GM06990 (cell line): ENCODE measurements around the gene ROPN1L.

Experiments used
- DNase-seq: peaks from one replicate; pipeline ENCODE4 v3.0.0-alpha.2; 2011; ENCODE audit not compliant: insufficient read length; ENCODE audit errors: extremely low read depth
- H3K27me3 ChIP-seq: replicated peaks from 2 replicates; pipeline ENCODE4 v1.6.0; 2011; ENCODE audit warnings: low read length; ENCODE audit not compliant: control insufficient read depth, insufficient read depth
- H3K36me3 ChIP-seq: 2 replicates; pipeline ENCODE4 v1.5.1; 2011; ENCODE audit warnings: low read length; ENCODE audit not compliant: control insufficient read depth, insufficient read depth
- H3K4me3 ChIP-seq: replicated peaks from 2 replicates; pipeline ENCODE4 v1.5.1; 2011; ENCODE audit warnings: low read depth, mild to moderate bottlenecking, control low read depth, low read length
- CTCF ChIP-seq: IDR thresholded peaks from 2 replicates; pipeline ENCODE4 v1.5.1; 2011; ENCODE audit warnings: low read length, control low read depth, mild to moderate bottlenecking, inconsistent platforms; ENCODE audit not compliant: insufficient read depth, poor library complexity, severe bottlenecking

The ROPN1L gene

GRCh38 chr5:10400831-10401230 is 40.8 kb upstream of the ROPN1L start:
- Histone ChIP-seq H3K27me3 (no peaks in the 10 kb centered on the region), H3K4me3 (no peak overlapping the region), H3K36me3 (peaks cover 7% of the 10 kb centered on the region)
- no peak for TF ChIP-seq CTCF
- no peak for DNase-seq

- no peak for TF ChIP-seq CTCF
- no peaks in the 10 kb centered on the region for H3K27me3 ChIP-seq
- peaks cover 8% of the 10 kb centered on the region for H3K36me3 ChIP-seq
- H3K4me3 ChIP-seq = no peak overlapping the region
- no peak for DNase-seq
Measured at GRCh38 chr5:10401498-10401897, 40.2 kb upstream of the ROPN1L start.

- H3K36me3 ChIP-seq = peaks cover 8% of the 10 kb centered on the region
Measured at GRCh38 chr5:10403829-10404228, 37.9 kb upstream of the ROPN1L start.

GRCh38 chr5:10406651-10407050 is 35.0 kb upstream of the ROPN1L start:
- TF ChIP-seq CTCF = no peak
- H3K36me3 ChIP-seq = peaks cover 18% of the 10 kb centered on the region
- no peak for DNase-seq
- H3K27me3 ChIP-seq = no peaks in the 10 kb centered on the region
- H3K4me3 ChIP-seq = no peak overlapping the region

More at GRCh38 chr5:10403829-10404228, 37.9 kb upstream of the ROPN1L start:
- no peak for TF ChIP-seq CTCF
- H3K27me3 ChIP-seq = no peaks in the 10 kb centered on the region
- DNase-seq = no peak
- no peak overlapping the region for H3K4me3 ChIP-seq

GRCh38 chr5:10409504-10409903 is 32.2 kb upstream of the ROPN1L start:
- Histone ChIP-seq H3K27me3 (no peaks in the 10 kb centered on the region), H3K4me3 (no peak overlapping the region), H3K36me3 (peaks cover 27% of the 10 kb centered on the region)
- no peak for TF ChIP-seq CTCF
- no peak for DNase-seq

GRCh38 chr5:10410662-10411061 is 31.0 kb upstream of the ROPN1L start:
- Histone ChIP-seq H3K27me3 (no peaks in the 10 kb centered on the region), H3K4me3 (no peak overlapping the region), H3K36me3 (peaks cover 29% of the 10 kb centered on the region)
- DNase-seq = no peak
- no peak for TF ChIP-seq CTCF
